SU-DHL-6 (cell line): ENCODE results near the gene SLX1A.
"Not testable (repeated sequence)": the region's sequence is repeated elsewhere in the genome, so short reads cannot be mapped to it uniquely, and the experiment has no call there.

Experiments used
- CTCF ChIP-seq: fragments of 200-600 bp; sonication (generic); IDR thresholded peaks from one replicate; pipeline ENCODE4 v1.5.1; 2017; ENCODE audit warnings: antibody characterized with exemption, mild to moderate bottlenecking, low read length, moderate library complexity; ENCODE audit not compliant: insufficient read depth, poor library complexity, severe bottlenecking
- EZH2phosphoT487 ChIP-seq: fragments of 200-600 bp; sonication (generic), shearing (Covaris generic); conservative IDR thresholded peaks from 2 replicates; pipeline ENCODE4 v1.6.1; 2018; ENCODE audit warnings: mild to moderate bottlenecking, antibody characterized with exemption, low read length, moderate library complexity, mixed read lengths

GRCh38 chr16:30176876-30177275 is 16.8 kb upstream of the SLX1A start:
- not testable (repeated sequence) for TF ChIP-seq CTCF, EZH2phosphoT487
